ENCODE measurements around the gene EFNA1. TPM values are rescaled to one million over a fixed set of nuclear protein-coding genes. Genes with fewer than 3 reads are reported as not detected.

EFNA1 gene
- total RNA-seq = 1 to 10 TPM; 1.5 to 1.9 (median 1.9) TPM
- 0.23 TPM for total RNA-seq (2013)

- no peaks in the 10 kb centered on the region for H3K9me3 Mint-ChIP-seq
- ATAC-seq (peak; percentile 41 to 48 (median 43)), DNase-seq (peak; percentile 40 to 64)
- peak within 1 kb of the TSS; percentile 93 for H3K4me3 Mint-ChIP-seq
- Histone ChIP-seq H3K27ac (ENCODE audit: low read length) (no peak within 1 kb of the TSS), H3K9me3 (ENCODE audit: control insufficient read depth, insufficient read depth, low read length) (no peaks in the 10 kb centered on the region), H3K36me3 (ENCODE audit: control insufficient read depth, insufficient read depth, low read length) (no peaks in the 10 kb centered on the region), H3K4me3 (ENCODE audit: low read length) (peak within 1 kb of the TSS; percentile 42), H3K4me1 (ENCODE audit: control insufficient read depth, insufficient read depth, low read length) (peaks cover 34% of the 10 kb centered on the region), H3K27me3 (ENCODE audit: control insufficient read depth, insufficient read depth, low read length) (peaks cover 25% of the 10 kb centered on the region)
- TF ChIP-seq CTCF (IDR thresholded peaks at IDR 0.05) = no peak
- under 1% methylated on average over 75 of the region's 76 CpGs for WGBS (ENCODE audit: insufficient coverage)
- intact Hi-C loops (cut with micrococcal nuclease) = loop anchor here (2.0 to 5.0 kb wide), 3 partner anchors 13 to 40 kb away; partner anchors contain the start of gene DPM3
- no peaks in the 10 kb centered on the region for H3K36me3 Mint-ChIP-seq
- H3K4me1 Mint-ChIP-seq = peaks cover 22 to 40% of the 10 kb centered on the region in 2 donors
- H3K27me3 Mint-ChIP-seq (ENCODE audit: low read depth in 2 of 2) = peaks cover 23 to 35% of the 10 kb centered on the region in 2 donors
- peak within 1 kb of the TSS; percentile 74 to 87 for H3K27ac Mint-ChIP-seq
Measured at GRCh38 chr1:155127105-155127966, at the start of gene EFNA1. TSS of gene EFNA1 (plus strand) at chr1:155127876. CDS start at chr1:155127978, 102 bp downstream.

- Histone ChIP-seq H3K9me3 (ENCODE audit: control insufficient read depth, insufficient read depth, low read length) (no peaks in the 10 kb centered on the region), H3K27ac (ENCODE audit: low read length) (no peak within 1 kb of the TSS), H3K4me3 (ENCODE audit: low read length) (peak within 1 kb of the TSS; percentile 7), H3K27me3 (ENCODE audit: control insufficient read depth, insufficient read depth, low read length) (peaks cover 44% of the 10 kb centered on the region), H3K4me1 (ENCODE audit: control insufficient read depth, insufficient read depth, low read length) (peaks cover 50% of the 10 kb centered on the region), H3K36me3 (ENCODE audit: control insufficient read depth, insufficient read depth, low read length) (no peaks in the 10 kb centered on the region)
- intact Hi-C loops (cut with micrococcal nuclease) = no loop called here
- ATAC-seq (peak; percentile 58 to 72 (median 62)), DNase-seq (peak; percentile 49 to 77)
- H3K36me3 Mint-ChIP-seq = no peaks in the 10 kb centered on the region
- H3K4me1 Mint-ChIP-seq = peaks cover 22 to 38% of the 10 kb centered on the region in 2 donors
- TF ChIP-seq CTCF (IDR thresholded peaks at IDR 0.05) = no peak
- peak within 1 kb of the TSS; percentile 14 to 71 for H3K27ac Mint-ChIP-seq
- 2% methylated on average over 59 of the region's 59 CpGs for WGBS (ENCODE audit: insufficient coverage)
- H3K27me3 Mint-ChIP-seq (ENCODE audit: low read depth in 2 of 2) = peaks cover 19 to 32% of the 10 kb centered on the region in 2 donors
- peak within 1 kb of the TSS; percentile 87 for H3K4me3 Mint-ChIP-seq
- no peaks in the 10 kb centered on the region for H3K9me3 Mint-ChIP-seq
Measured at GRCh38 chr1:155078469-155079209, 49.0 kb upstream of the EFNA1 start, which contains the start of gene EFNA3. TSS of gene EFNA3 (plus strand) at chr1:155078837. CDS start at chr1:155078942, 105 bp downstream.

GRCh38 chr1:155079210-155079486, 48.5 kb upstream of the EFNA1 start:
- no peak for TF ChIP-seq CTCF (IDR thresholded peaks at IDR 0.05)
- H3K4me3 Mint-ChIP-seq = peak overlapping the region; percentile 87
- ATAC-seq (peak in 2 of 3 donors; percentile 6), DNase-seq (no peak)
- no peaks in the 10 kb centered on the region for H3K9me3 Mint-ChIP-seq
- peaks cover 26 to 39% of the 10 kb centered on the region in 2 donors for H3K4me1 Mint-ChIP-seq
- H3K36me3 ChIP-seq (ENCODE audit: control insufficient read depth, insufficient read depth, low read length) = no peaks in the 10 kb centered on the region
- no peak overlapping the region for H3K27ac ChIP-seq (ENCODE audit: low read length)
- peak overlapping the region; percentile 14 to 71 for H3K27ac Mint-ChIP-seq
- peaks cover 24 to 37% of the 10 kb centered on the region in 2 donors for H3K27me3 Mint-ChIP-seq (ENCODE audit: low read depth in 2 of 2)
- intact Hi-C loops (cut with micrococcal nuclease) = no loop called here
- H3K4me3 ChIP-seq (ENCODE audit: low read length) = no peak overlapping the region
- no peaks in the 10 kb centered on the region for H3K9me3 ChIP-seq (ENCODE audit: control insufficient read depth, insufficient read depth, low read length)
- H3K36me3 Mint-ChIP-seq = no peaks in the 10 kb centered on the region
- WGBS (ENCODE audit: insufficient coverage) = 5% methylated on average over 10 of the region's 10 CpGs
- H3K27me3 ChIP-seq (ENCODE audit: control insufficient read depth, insufficient read depth, low read length) = peaks cover 49% of the 10 kb centered on the region
- H3K4me1 ChIP-seq (ENCODE audit: control insufficient read depth, insufficient read depth, low read length) = peaks cover 49% of the 10 kb centered on the region

All from natural killer cell (primary cell).